HCT116 (cell line): ENCODE results near the gene SDCCAG8.

Source experiments
- CBX3 ChIP-seq: IDR thresholded peaks from 2 replicates; pipeline ENCODE4 v1.6.1; 2012; ENCODE audit warnings: low read depth
- CEBPB ChIP-seq: IDR thresholded peaks from 2 replicates; pipeline ENCODE4 v1.6.1; 2012; ENCODE audit warnings: low read depth
- EZH2 ChIP-seq: fragments of 200-600 bp; sonication (generic); IDR thresholded peaks from 2 replicates; pipeline ENCODE4 v1.6.1; 2017; ENCODE audit warnings: antibody characterized with exemption, mixed run types
- JUND ChIP-seq: IDR thresholded peaks from 2 replicates; pipeline ENCODE4 v1.6.1; 2012
- POLR2A ChIP-seq: IDR thresholded peaks from 2 replicates; pipeline ENCODE4 v1.7.0; 2011; ENCODE audit warnings: borderline replicate concordance; ENCODE audit not compliant: insufficient read depth, insufficient read length; ENCODE audit errors: extremely low read depth
- POLR2AphosphoS5 ChIP-seq: IDR thresholded peaks from 2 replicates; pipeline ENCODE4 v1.6.1; 2011; ENCODE audit warnings: mild to moderate bottlenecking, low read depth, low read length, moderate library complexity
- RAD21 ChIP-seq: IDR thresholded peaks from 2 replicates; pipeline ENCODE4 v1.6.1; 2012; ENCODE audit warnings: low read depth, mild to moderate bottlenecking
- TF ChIP-seq, protein P1 (sequence below), 3 experiments: fragments of 200-600 bp in 1 of 3; sonication (generic) in 1 of 3; IDR thresholded peaks in 2 of 3; conservative IDR thresholded peaks in 1 of 3; 2 replicates each; pipeline ENCODE4 v1.5.1; 2012 to 2017; ENCODE audit warnings: low read depth in 2 of 3, low read length in 2 of 3, antibody characterized with exemption in 1 of 3, borderline replicate concordance in 1 of 3, control low read depth in 1 of 3, mild to moderate bottlenecking in 1 of 3, mixed read lengths in 1 of 3, mixed run types in 1 of 3, moderate library complexity in 1 of 3; ENCODE audit not compliant: insufficient read depth in 1 of 3
- TF ChIP-seq, protein P2 (sequence below): IDR thresholded peaks from 2 replicates; pipeline ENCODE4 v1.6.1; 2012; ENCODE audit warnings: low read depth

DNA sequence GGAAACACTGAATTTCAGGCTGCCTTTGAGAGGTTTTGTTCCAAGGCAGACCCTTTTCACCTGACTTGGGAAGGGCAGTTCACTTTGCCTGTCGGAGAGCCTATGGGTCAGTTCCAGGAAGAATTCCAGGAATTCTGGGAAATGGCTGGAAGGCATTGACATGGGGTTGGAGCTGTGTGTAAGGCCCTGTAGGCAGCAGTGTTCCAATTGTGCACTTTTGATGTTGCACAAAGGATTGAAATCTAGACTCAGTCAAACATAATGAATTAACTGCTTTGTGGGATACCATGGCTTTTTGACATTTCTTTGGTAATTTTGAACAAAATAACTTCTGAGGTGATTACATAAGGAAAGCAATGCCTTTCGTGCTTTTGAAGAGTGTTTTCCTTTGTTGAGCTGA, 184.6 kb downstream of the SDCCAG8 start:
- TF ChIP-seq POLR2A: no peak
- TF ChIP-seq, protein P1, sequence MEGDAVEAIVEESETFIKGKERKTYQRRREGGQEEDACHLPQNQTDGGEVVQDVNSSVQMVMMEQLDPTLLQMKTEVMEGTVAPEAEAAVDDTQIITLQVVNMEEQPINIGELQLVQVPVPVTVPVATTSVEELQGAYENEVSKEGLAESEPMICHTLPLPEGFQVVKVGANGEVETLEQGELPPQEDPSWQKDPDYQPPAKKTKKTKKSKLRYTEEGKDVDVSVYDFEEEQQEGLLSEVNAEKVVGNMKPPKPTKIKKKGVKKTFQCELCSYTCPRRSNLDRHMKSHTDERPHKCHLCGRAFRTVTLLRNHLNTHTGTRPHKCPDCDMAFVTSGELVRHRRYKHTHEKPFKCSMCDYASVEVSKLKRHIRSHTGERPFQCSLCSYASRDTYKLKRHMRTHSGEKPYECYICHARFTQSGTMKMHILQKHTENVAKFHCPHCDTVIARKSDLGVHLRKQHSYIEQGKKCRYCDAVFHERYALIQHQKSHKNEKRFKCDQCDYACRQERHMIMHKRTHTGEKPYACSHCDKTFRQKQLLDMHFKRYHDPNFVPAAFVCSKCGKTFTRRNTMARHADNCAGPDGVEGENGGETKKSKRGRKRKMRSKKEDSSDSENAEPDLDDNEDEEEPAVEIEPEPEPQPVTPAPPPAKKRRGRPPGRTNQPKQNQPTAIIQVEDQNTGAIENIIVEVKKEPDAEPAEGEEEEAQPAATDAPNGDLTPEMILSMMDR (IDR thresholded peaks at IDR 0.05 in 2 of 3, conservative IDR thresholded peaks at IDR 0.05 in 1 of 3; ENCODE audit: borderline replicate concordance in 1 of 3, insufficient read depth in 1 of 3, low read depth in 2 of 3, low read length in 2 of 3): no peak
- TF ChIP-seq RAD21: no peak
- no peak for TF ChIP-seq JUND
- no peak for TF ChIP-seq POLR2AphosphoS5
- TF ChIP-seq EZH2: no peak
- no peak for TF ChIP-seq CEBPB
- TF ChIP-seq, protein P2, sequence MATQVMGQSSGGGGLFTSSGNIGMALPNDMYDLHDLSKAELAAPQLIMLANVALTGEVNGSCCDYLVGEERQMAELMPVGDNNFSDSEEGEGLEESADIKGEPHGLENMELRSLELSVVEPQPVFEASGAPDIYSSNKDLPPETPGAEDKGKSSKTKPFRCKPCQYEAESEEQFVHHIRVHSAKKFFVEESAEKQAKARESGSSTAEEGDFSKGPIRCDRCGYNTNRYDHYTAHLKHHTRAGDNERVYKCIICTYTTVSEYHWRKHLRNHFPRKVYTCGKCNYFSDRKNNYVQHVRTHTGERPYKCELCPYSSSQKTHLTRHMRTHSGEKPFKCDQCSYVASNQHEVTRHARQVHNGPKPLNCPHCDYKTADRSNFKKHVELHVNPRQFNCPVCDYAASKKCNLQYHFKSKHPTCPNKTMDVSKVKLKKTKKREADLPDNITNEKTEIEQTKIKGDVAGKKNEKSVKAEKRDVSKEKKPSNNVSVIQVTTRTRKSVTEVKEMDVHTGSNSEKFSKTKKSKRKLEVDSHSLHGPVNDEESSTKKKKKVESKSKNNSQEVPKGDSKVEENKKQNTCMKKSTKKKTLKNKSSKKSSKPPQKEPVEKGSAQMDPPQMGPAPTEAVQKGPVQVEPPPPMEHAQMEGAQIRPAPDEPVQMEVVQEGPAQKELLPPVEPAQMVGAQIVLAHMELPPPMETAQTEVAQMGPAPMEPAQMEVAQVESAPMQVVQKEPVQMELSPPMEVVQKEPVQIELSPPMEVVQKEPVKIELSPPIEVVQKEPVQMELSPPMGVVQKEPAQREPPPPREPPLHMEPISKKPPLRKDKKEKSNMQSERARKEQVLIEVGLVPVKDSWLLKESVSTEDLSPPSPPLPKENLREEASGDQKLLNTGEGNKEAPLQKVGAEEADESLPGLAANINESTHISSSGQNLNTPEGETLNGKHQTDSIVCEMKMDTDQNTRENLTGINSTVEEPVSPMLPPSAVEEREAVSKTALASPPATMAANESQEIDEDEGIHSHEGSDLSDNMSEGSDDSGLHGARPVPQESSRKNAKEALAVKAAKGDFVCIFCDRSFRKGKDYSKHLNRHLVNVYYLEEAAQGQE: no peak
- TF ChIP-seq CBX3: no peak
